Calu3 (cell line): ENCODE results near the gene LZTS3. TPM values are rescaled to one million over a fixed set of nuclear protein-coding genes. Genes with fewer than 3 reads are reported as not detected.

Experiments
- BruUV-seq: library from RNA; stranded (reverse); fragments of 400-500 nt; replicated peaks from 2 replicates; lab custom pipeline; 2021; lab: Mats Ljungman, UMichigan
- CTCF ChIA-PET: fragments of 300-600 bp; sonication (Branson Sonifier 250); formaldehyde crosslinking; loops from one replicate; lab custom pipeline; 2022; ENCODE audit warnings: antibody characterized with exemption; lab: Charles Lee
- DNase-seq: peaks from one replicate; pipeline ENCODE4 v3.0.0; 2022
- H3K27ac Mint-ChIP-seq: one replicate; pipeline ENCODE4 v1.8.0; 2022; ENCODE audit warnings: mixed read lengths; ENCODE audit not compliant: unreplicated experiment
- H3K27me3 Mint-ChIP-seq: one replicate; pipeline ENCODE4 v1.8.0; 2022; ENCODE audit warnings: mixed read lengths; ENCODE audit not compliant: unreplicated experiment
- H3K36me3 Mint-ChIP-seq: one replicate; pipeline ENCODE4 v1.8.0; 2022; ENCODE audit warnings: mild to moderate bottlenecking, moderate library complexity, mixed read lengths; ENCODE audit not compliant: insufficient read depth, unreplicated experiment
- H3K4me1 Mint-ChIP-seq: one replicate; pipeline ENCODE4 v1.8.0; 2022; ENCODE audit warnings: mild to moderate bottlenecking, low read depth, mixed read lengths; ENCODE audit not compliant: unreplicated experiment
- H3K4me3 Mint-ChIP-seq: one replicate; pipeline ENCODE4 v1.8.0; 2022; ENCODE audit warnings: mild to moderate bottlenecking, low read depth, moderate library complexity, mixed read lengths; ENCODE audit not compliant: unreplicated experiment
- H3K9me3 Mint-ChIP-seq: one replicate; pipeline ENCODE4 v1.8.0; 2022; ENCODE audit warnings: low read depth, mixed read lengths; ENCODE audit not compliant: unreplicated experiment
- CTCF ChIP-seq: fragments of 200-600 bp; IDR thresholded peaks from one replicate; pipeline ENCODE4 v1.8.0; 2022; ENCODE audit warnings: antibody characterized with exemption; ENCODE audit not compliant: unreplicated experiment
- intact Hi-C: fragments of 100-400 bp; cut with micrococcal nuclease; formaldehyde crosslinking; loops from one replicate; pipeline ENCODE4 v1.10.0; 2022; ENCODE audit not compliant: unreplicated experiment
- total RNA-seq: library from RNA; stranded (reverse); gene quantifications from 2 replicates; pipeline ENCODE4 v1.2.3, GENCODE V29; 2022

The LZTS3 gene
- total RNA-seq, 1 experiment from 2014 or later: 10.4 TPM

GRCh38 chr20:3180319-3180718 lies 7.0 kb upstream of the LZTS3 start:
- no peaks in the 10 kb centered on the region for H3K9me3 Mint-ChIP-seq
- no peaks in the 10 kb centered on the region for H3K27me3 Mint-ChIP-seq
- no TSS peak for BruUV-seq
- H3K36me3 Mint-ChIP-seq: peaks cover 5% of the 10 kb centered on the region
- TF ChIP-seq CTCF: no peak
- H3K4me1 Mint-ChIP-seq: peaks cover 4% of the 10 kb centered on the region
- no peak for DNase-seq
- intact Hi-C loops: no loop called here
- H3K4me3 Mint-ChIP-seq: no peak overlapping the region
- CTCF ChIA-PET: no interaction called here
- H3K27ac Mint-ChIP-seq: no peak overlapping the region

- intact Hi-C loops: no loop called here
- H3K36me3 Mint-ChIP-seq: peaks cover 16% of the 10 kb centered on the region
- CTCF ChIA-PET: no interaction called here
- peaks cover under 1% of the 10 kb centered on the region for H3K27me3 Mint-ChIP-seq
- H3K27ac Mint-ChIP-seq: no peak overlapping the region
- no peak for TF ChIP-seq CTCF
- peaks cover 11% of the 10 kb centered on the region for H3K4me1 Mint-ChIP-seq
- BruUV-seq: no TSS peak
- H3K9me3 Mint-ChIP-seq: no peaks in the 10 kb centered on the region
- no peak overlapping the region for H3K4me3 Mint-ChIP-seq
- no peak for DNase-seq
Observed at GRCh38 chr20:3177746-3178485, 4.6 kb upstream of the LZTS3 start.

- CTCF ChIA-PET: no interaction called here
- no peaks in the 10 kb centered on the region for H3K9me3 Mint-ChIP-seq
- no peak for DNase-seq
- peaks cover 16% of the 10 kb centered on the region for H3K27me3 Mint-ChIP-seq
- no peak overlapping the region for H3K27ac Mint-ChIP-seq
- intact Hi-C loops: no loop called here
- H3K4me3 Mint-ChIP-seq: peak overlapping the region; percentile 84
- no peak for TF ChIP-seq CTCF
- H3K36me3 Mint-ChIP-seq: peaks cover 18% of the 10 kb centered on the region
- peaks cover 11% of the 10 kb centered on the region for H3K4me1 Mint-ChIP-seq
- BruUV-seq: TSS peak; percentile 51
Observed at GRCh38 chr20:3175270-3175669, 1.9 kb upstream of the LZTS3 start.

- Mint-ChIP-seq H3K36me3 (peaks cover 16% of the 10 kb centered on the region), H3K4me3 (peak overlapping the region; percentile 84), H3K4me1 (peaks cover 11% of the 10 kb centered on the region), H3K9me3 (no peaks in the 10 kb centered on the region), H3K27ac (no peak overlapping the region), H3K27me3 (peaks cover 16% of the 10 kb centered on the region)
- CTCF ChIA-PET: no interaction called here
- BruUV-seq: no TSS peak
- no peak for DNase-seq
- no peak for TF ChIP-seq CTCF
- intact Hi-C loops: no loop called here
Observed at GRCh38 chr20:3174442-3175261, 1.3 kb upstream of the LZTS3 start.
